DND-41 (cell line): ENCODE measurements around the gene ZNF302.

Experiments
- ATAC-seq: fragments of 200-7000 bp; cut with Tn5 transposase; 3 replicates; pipeline ENCODE4 v1.9.1; 2021; ENCODE audit warnings: low read depth; ENCODE audit not compliant: insufficient read depth
- DNase-seq: peaks from one replicate; pipeline ENCODE4 v3.0.0-alpha.2; 2020
- H2AFZ ChIP-seq: 2 replicates; pipeline ENCODE4 v1.6.0; 2012; ENCODE audit warnings: low read depth, low read length
- H3K27ac ChIP-seq: 2 replicates; pipeline ENCODE4 v1.5.1; 2012; ENCODE audit warnings: low read length, inconsistent platforms
- H3K27me3 ChIP-seq: fragments of 200-600 bp; sonication (generic); 2 replicates; pipeline ENCODE4 v1.6.0; 2012; ENCODE audit warnings: low read length, mild to moderate bottlenecking, inconsistent platforms; ENCODE audit not compliant: insufficient read depth, poor library complexity
- H3K36me3 ChIP-seq: 2 replicates; pipeline ENCODE4 v1.5.1; 2012; ENCODE audit warnings: low read length, inconsistent platforms; ENCODE audit not compliant: insufficient read depth
- H3K4me1 ChIP-seq: 2 replicates; pipeline ENCODE4 v1.5.1; 2012; ENCODE audit warnings: mild to moderate bottlenecking, low read length; ENCODE audit not compliant: insufficient read depth
- H3K4me2 ChIP-seq: 2 replicates; pipeline ENCODE4 v1.6.0; 2012; ENCODE audit warnings: mild to moderate bottlenecking, moderate library complexity, low read length, inconsistent platforms; ENCODE audit not compliant: insufficient read depth
- H3K4me3 ChIP-seq, 2 experiments: fragments of 200-600 bp in 1 of 2; shearing (Covaris generic) in 1 of 2; 2 replicates each; pipeline ENCODE4 v1.5.1; 2012 to 2016; ENCODE audit warnings: inconsistent platforms in 2 of 2, low read length in 2 of 2, mild to moderate bottlenecking in 2 of 2, low read depth in 1 of 2, moderate library complexity in 1 of 2
- H3K79me2 ChIP-seq: 2 replicates; pipeline ENCODE4 v1.6.0; 2012; ENCODE audit warnings: low read length, inconsistent platforms; ENCODE audit not compliant: insufficient read depth
- H3K9ac ChIP-seq: 2 replicates; pipeline ENCODE4 v1.6.0; 2012; ENCODE audit warnings: low read depth, mild to moderate bottlenecking, inconsistent platforms, low read length, moderate library complexity
- H3K9me3 ChIP-seq: 2 replicates; pipeline ENCODE4 v1.5.1; 2012; ENCODE audit warnings: low read length, moderate library complexity, mild to moderate bottlenecking, inconsistent platforms; ENCODE audit not compliant: insufficient read depth, severe bottlenecking
- H4K20me1 ChIP-seq: 2 replicates; pipeline ENCODE4 v1.6.0; 2012; ENCODE audit warnings: low read length; ENCODE audit not compliant: insufficient read depth
- EZH2 ChIP-seq: IDR thresholded peaks from 3 replicates; pipeline ENCODE4 v1.6.1; 2012; ENCODE audit warnings: borderline replicate concordance, low read depth, mild to moderate bottlenecking, moderate library complexity, low read length, inconsistent platforms; ENCODE audit not compliant: severe bottlenecking
- TF ChIP-seq, protein P1 (sequence below): IDR thresholded peaks from 2 replicates; pipeline ENCODE4 v1.5.1; 2012; ENCODE audit warnings: borderline replicate concordance, low read length, moderate library complexity, mild to moderate bottlenecking; ENCODE audit not compliant: poor library complexity, severe bottlenecking; ENCODE audit errors: extremely low read depth

ZNF302 gene

DNA sequence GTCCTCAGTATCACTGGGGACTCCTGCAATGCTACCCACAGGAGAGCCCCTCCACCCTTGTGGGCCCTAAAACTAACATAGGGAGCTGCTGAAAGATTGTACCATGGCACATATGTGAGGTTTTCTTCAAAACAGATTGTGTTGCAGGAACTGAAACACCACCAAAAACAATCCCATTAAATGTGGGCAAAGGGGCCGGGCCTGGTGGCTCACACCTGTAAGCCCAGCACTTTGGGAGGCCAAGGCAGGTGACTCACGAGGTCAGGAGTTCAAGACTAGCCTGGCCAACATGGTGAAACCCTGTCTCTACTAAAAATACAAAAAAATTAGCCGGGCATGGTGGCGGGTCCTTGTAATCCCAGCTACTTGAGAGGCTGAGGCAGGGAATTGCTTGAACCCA lies 35.2 kb upstream of the ZNF302 start:
- no peaks in the 10 kb centered on the region for H3K27me3 ChIP-seq
- no peak overlapping the region for H3K4me2 ChIP-seq
- no peak for ATAC-seq
- TF ChIP-seq EZH2, result no peak
- TF ChIP-seq, protein P1, sequence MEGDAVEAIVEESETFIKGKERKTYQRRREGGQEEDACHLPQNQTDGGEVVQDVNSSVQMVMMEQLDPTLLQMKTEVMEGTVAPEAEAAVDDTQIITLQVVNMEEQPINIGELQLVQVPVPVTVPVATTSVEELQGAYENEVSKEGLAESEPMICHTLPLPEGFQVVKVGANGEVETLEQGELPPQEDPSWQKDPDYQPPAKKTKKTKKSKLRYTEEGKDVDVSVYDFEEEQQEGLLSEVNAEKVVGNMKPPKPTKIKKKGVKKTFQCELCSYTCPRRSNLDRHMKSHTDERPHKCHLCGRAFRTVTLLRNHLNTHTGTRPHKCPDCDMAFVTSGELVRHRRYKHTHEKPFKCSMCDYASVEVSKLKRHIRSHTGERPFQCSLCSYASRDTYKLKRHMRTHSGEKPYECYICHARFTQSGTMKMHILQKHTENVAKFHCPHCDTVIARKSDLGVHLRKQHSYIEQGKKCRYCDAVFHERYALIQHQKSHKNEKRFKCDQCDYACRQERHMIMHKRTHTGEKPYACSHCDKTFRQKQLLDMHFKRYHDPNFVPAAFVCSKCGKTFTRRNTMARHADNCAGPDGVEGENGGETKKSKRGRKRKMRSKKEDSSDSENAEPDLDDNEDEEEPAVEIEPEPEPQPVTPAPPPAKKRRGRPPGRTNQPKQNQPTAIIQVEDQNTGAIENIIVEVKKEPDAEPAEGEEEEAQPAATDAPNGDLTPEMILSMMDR, result no peak
- no peak overlapping the region for H3K4me3 ChIP-seq
- H3K36me3 ChIP-seq, result no peaks in the 10 kb centered on the region
- H2AFZ ChIP-seq, result no peak overlapping the region
- DNase-seq, result no peak
- H4K20me1 ChIP-seq, result no peaks in the 10 kb centered on the region
- no peaks in the 10 kb centered on the region for H3K9me3 ChIP-seq
- no peak overlapping the region for H3K9ac ChIP-seq
- H3K79me2 ChIP-seq, result no peaks in the 10 kb centered on the region
- no peaks in the 10 kb centered on the region for H3K4me1 ChIP-seq
- no peak overlapping the region for H3K27ac ChIP-seq

DNA sequence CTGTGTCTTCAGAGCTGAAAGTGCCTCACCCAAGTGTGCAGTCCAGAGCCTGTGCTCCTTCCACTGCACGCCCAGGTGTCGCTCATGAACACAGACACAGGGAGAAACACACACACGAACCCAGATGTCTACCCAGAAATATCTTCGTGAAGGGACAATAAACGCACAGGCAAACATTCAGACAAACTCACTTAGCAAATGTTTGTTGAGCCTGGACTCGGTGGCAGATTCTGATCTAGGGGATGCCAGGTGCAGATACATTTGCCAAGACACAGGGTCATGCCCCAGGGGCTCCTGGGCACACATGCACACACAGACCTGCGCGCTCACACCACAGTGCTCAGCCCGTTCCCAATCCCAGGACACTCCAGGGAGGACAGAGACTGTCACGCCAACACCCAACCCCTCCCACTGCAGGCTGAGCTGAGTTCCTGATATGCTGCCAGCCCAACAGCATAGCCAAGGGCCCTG lies 32.5 kb upstream of the ZNF302 start:
- no peaks in the 10 kb centered on the region for H3K27me3 ChIP-seq
- no peak overlapping the region for H3K4me3 ChIP-seq
- H3K4me1 ChIP-seq, result no peaks in the 10 kb centered on the region
- ATAC-seq (no peak), DNase-seq (no peak)
- H3K36me3 ChIP-seq, result no peaks in the 10 kb centered on the region
- no peak for TF ChIP-seq EZH2
- TF ChIP-seq, protein P1, result no peak
- H3K9ac ChIP-seq, result no peak overlapping the region
- no peak overlapping the region for H2AFZ ChIP-seq
- H3K9me3 ChIP-seq, result no peaks in the 10 kb centered on the region
- H3K4me2 ChIP-seq, result no peak overlapping the region
- no peaks in the 10 kb centered on the region for H4K20me1 ChIP-seq
- H3K27ac ChIP-seq, result no peak overlapping the region
- H3K79me2 ChIP-seq, result no peaks in the 10 kb centered on the region

- DNase-seq, result no peak
- Histone ChIP-seq H3K27me3 (no peaks in the 10 kb centered on the region), H3K79me2 (no peaks in the 10 kb centered on the region), H3K27ac (no peak overlapping the region), H4K20me1 (no peaks in the 10 kb centered on the region), H3K4me3 (no peak overlapping the region), H3K9me3 (no peaks in the 10 kb centered on the region), H3K4me2 (no peak overlapping the region), H3K36me3 (no peaks in the 10 kb centered on the region), H3K9ac (no peak overlapping the region), H2AFZ (no peak overlapping the region), H3K4me1 (no peaks in the 10 kb centered on the region)
- no peak for ATAC-seq
- no peak for TF ChIP-seq EZH2
- TF ChIP-seq, protein P1, result no peak
These were observed 31.9 kb upstream of the ZNF302 start for GRCh38 chr19:34645551-34645950.
